ENCODE data around the gene LHFPL3.

Gene LHFPL3

GRCh38 chr7:104371216-104371979, 43.0 kb downstream of the LHFPL3 start:
- DNase-seq (ENCODE audit: low spot score) = no peak

GRCh38 chr7:104371980-104372357, 43.6 kb downstream of the LHFPL3 start:
- no peak for DNase-seq (ENCODE audit: low spot score)

GRCh38 chr7:104382616-104383015, 54.2 kb downstream of the LHFPL3 start:
- DNase-seq (ENCODE audit: low spot score) = no peak

- DNase-seq (ENCODE audit: low spot score) = no peak
These were observed 58.5 kb downstream of the LHFPL3 start for GRCh38 chr7:104386943-104387342.

- no peak for DNase-seq (ENCODE audit: low spot score)
These were observed 59.8 kb downstream of the LHFPL3 start for GRCh38 chr7:104388222-104388621.

- DNase-seq (ENCODE audit: low spot score) = no peak
These were observed 66.8 kb downstream of the LHFPL3 start for GRCh38 chr7:104395162-104395561.

- DNase-seq (ENCODE audit: low spot score) = no peak
These were observed 69.0 kb downstream of the LHFPL3 start for GRCh38 chr7:104397442-104397841.

- no peak for DNase-seq (ENCODE audit: low spot score)
These were observed 80.0 kb downstream of the LHFPL3 start for GRCh38 chr7:104408371-104408770.

GRCh38 chr7:104410742-104411141, 82.3 kb downstream of the LHFPL3 start:
- DNase-seq (ENCODE audit: low spot score) = no peak

GRCh38 chr7:104412911-104413310, 84.5 kb downstream of the LHFPL3 start:
- DNase-seq (ENCODE audit: low spot score) = no peak

GRCh38 chr7:104414216-104414615, 85.8 kb downstream of the LHFPL3 start:
- DNase-seq (ENCODE audit: low spot score) = no peak

- no peak for DNase-seq (ENCODE audit: low spot score)
These were observed 87.3 kb downstream of the LHFPL3 start for GRCh38 chr7:104415700-104416099.

- DNase-seq (ENCODE audit: low spot score) = no peak
These were observed 88.5 kb downstream of the LHFPL3 start for GRCh38 chr7:104416866-104417393.

GRCh38 chr7:104431930-104432329, 103.5 kb downstream of the LHFPL3 start:
- no peak for DNase-seq (ENCODE audit: low spot score)

GRCh38 chr7:104434129-104434528, 105.7 kb downstream of the LHFPL3 start:
- no peak for DNase-seq (ENCODE audit: low spot score)

- no peak for DNase-seq (ENCODE audit: low spot score)
These were observed 114.1 kb downstream of the LHFPL3 start for GRCh38 chr7:104442481-104442880.

GRCh38 chr7:104444017-104444416, 115.6 kb downstream of the LHFPL3 start:
- DNase-seq (ENCODE audit: low spot score) = no peak

- no peak for DNase-seq (ENCODE audit: low spot score)
These were observed 117.0 kb downstream of the LHFPL3 start for GRCh38 chr7:104445393-104445792.

- no peak for DNase-seq (ENCODE audit: low spot score)
These were observed 122.5 kb downstream of the LHFPL3 start for GRCh38 chr7:104450861-104451260.

GRCh38 chr7:104453190-104453589, 124.8 kb downstream of the LHFPL3 start:
- no peak for DNase-seq (ENCODE audit: low spot score)

- DNase-seq (ENCODE audit: low spot score) = no peak
These were observed 130.5 kb downstream of the LHFPL3 start for GRCh38 chr7:104458875-104459274.

GRCh38 chr7:104469166-104469820, 140.9 kb downstream of the LHFPL3 start:
- DNase-seq (ENCODE audit: low spot score) = no peak

- no peak for DNase-seq (ENCODE audit: low spot score)
These were observed 152.1 kb downstream of the LHFPL3 start for GRCh38 chr7:104480529-104480928.
